Measurements from ENCODE around the gene OR2H1.
"Not testable (repeated sequence)": the region's sequence is repeated elsewhere in the genome, so short reads cannot be mapped to it uniquely, and the experiment has no call there.

The OR2H1 gene

DNA sequence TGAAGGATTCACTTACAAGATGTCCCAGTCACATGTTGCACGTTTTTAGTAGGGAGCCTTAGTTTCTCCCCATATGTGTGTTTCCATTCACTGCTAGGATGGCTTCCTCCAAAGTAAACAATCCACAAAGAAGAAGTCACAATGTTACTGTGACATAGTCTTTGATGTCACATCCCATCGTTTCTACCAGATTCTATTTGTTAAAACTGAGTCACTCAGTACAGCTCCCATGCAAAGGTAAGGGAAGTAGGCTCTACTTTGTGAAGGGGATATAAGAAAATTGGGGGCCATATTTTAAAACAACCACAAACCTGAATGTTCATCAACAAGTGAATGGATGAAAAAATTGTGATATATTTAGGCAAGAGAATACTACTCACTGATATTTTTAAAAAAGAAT, at the start of gene OR2H1, which contains the start of gene OR11A1:
OR2H1 (plus strand) TSS at position 185 of the 400 bp plus-strand sequence. CDS start 4,615 bp downstream, outside the sequence.
OR11A1 (minus strand) TSS at position 101 of the 400 bp plus-strand sequence. CDS start 29,430 bp downstream, outside the sequence.
- DNase-seq, result no peak

DNA sequence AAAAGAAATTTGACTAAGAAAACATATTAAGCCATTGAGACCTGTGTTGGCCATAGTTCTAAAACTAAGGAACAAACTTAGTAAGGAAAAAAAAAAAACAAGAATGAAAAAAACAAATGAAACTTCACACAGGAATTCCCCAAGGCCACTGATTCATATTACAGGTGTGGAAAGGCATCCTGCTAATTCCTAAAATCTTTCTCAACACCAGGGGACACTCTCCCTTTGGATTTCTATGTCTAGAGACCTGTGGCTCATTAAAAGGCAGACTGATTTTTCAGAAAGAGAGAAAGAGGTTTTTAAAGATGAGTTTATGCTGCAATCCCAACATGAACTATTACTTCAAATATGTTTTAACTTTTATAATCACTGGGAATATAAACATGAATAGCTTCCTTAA, 42.4 kb upstream of the OR2H1 start, which contains the start of gene OR12D1:
OR12D1 (plus strand) TSS at position 341 of the 400 bp plus-strand sequence.
- DNase-seq, result no peak

DNA sequence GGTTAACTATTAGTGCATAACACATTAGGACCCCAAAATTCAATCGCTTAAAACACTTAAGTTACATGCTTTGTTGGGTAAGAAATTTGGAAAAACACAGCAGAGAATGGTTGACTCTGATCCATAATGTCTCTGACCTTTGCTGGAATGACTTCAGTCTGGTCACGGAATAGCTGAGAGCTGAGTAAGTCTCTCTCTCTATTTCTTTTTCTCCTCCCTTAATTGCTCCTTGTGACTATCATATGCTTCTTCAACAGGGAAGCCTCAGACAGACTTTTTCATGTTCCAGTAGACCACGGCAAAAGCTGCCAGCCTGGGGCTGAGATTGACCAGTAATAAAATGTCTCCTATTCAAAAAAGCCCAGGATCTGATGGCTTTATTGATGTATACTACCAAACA, 37.4 kb upstream of the OR2H1 start:
- DNase-seq, result no peak

DNA sequence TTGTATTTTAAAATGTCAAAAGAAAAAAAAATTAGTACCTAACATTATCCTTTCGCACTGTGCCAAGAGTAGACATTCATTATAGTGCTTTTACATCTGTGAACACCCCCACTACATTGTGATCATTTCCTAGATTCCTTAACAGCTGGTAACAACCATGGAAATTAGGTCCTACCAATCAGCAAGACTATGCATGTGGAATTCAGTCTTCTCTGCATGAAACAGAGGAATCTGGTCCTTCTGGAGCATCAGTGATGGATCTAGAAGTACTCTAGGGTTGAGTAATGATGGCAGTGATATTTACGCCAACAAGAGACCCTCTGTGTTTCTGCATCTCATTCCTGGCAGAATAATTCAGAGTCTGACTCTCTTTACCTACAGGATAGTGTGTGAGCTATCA, 32.8 kb upstream of the OR2H1 start:
- DNase-seq, result no peak

DNA sequence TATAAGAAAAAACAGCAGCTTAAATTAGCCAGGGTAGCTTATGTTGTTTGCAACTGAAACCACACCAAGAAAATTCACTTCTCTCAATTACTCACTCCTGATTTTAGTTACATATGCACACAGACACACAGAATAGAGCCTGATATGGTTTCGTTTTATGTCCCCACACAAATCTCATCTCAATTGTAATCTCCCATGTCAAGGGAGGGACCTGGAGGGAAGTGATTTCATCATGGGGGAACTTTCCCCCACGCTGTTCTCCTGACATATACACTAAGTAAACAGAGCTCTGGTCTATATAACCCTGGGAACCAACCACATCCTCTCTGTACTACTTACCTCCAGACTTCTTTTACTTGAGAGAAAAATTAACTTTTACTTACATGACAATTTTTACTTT, 32.4 kb upstream of the OR2H1 start:
- DNase-seq, result no peak

DNA sequence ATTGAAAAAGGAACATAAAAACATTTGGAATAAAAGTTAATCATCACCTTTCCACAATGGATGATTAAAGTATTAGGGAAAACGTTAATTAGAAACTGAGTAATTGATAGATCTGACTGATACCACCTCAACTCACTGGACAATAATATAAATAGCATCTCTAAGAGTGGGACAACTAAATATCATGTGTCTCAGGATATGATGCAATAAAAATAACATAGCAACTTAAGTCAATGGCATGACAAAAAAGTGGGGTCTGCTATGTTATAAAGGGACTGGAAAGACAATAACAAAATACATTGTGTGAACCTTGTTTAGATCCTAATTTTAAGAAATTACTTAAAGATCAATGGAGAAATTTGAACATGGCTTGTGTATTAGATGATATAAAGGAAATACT, 31.9 kb upstream of the OR2H1 start:
- no peak for DNase-seq

DNA sequence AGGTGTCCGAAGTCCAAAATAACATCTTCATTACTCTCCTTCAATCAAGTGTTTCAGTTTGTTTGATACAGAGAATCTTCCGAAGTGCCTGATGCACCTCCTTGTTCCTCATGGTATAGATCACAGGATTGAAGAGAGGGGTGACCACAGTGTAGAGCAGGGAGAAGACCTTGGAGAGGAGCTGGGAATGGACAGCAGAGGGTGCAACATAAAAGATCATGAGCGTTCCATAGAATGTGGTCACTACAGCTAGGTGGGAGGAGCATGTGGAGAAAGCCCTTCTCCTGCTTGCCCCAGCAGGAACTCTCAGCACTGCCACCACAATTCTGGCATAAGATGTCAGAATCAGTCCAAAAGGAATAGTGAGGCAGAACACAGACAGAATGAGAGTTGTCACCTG, 30.3 kb upstream of the OR2H1 start:
- no peak for DNase-seq

DNA sequence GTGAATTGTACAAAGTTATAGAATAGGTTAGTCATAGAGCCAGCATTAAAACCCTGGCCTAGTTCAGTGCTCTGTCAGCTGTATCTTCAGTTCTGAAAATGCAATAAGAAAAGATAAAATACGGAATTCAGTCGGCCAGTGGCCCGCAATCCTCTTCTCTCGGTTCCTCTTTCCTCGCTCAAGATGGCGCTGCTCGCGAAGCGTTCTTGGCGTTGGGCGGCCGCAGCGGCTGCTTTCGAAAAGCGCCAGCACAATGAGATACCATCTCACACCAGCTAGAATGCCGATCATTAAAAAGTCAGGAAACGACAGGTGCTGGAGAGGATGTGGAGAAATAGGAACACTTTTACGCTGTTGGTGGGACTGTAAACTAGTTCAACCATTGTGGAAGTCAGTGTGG, 20.2 kb upstream of the OR2H1 start:
- not testable (repeated sequence) for DNase-seq

DNA sequence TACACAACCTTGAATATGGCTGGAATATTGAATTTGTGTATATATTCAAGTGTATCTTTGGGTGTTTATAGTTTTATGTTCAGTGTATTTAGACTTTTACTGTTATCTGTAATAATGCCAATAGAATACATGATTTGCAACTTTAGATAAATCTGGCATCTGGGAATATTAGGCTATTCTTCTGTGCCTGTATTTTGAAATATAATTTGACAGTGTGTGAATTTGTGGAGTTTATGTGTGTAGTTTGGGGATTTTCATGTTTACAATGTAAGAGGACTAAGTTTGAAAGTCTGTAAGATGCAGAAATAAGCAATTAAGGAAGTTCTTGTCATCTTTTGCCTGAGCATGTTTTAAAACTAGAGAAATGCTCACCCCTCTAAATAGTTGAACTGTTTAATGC, 17.9 kb upstream of the OR2H1 start, which contains the start of gene OR10C1:
OR10C1 (plus strand) TSS at position 301 of the 400 bp plus-strand sequence. CDS start 710 bp downstream, outside the sequence.
- DNase-seq, result no peak

DNA sequence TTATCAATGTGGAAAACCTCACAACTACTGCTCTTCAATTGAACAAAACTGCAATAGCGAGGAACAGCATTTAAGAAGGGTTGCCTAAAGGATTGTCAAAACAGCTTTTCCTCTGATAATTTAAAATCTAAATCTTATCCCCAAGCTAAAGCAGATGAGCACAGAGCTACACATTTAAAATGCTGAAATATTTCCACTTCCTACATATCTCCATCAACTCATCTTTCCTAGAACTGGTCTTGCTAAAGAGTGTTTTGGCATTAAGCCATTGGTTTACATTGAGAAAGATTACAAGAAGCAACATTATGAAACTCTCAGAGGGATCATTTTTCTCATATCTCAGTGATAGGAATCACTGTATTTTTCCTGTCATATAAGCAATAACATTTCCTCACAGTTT, 14.2 kb upstream of the OR2H1 start:
- no peak for DNase-seq

DNA sequence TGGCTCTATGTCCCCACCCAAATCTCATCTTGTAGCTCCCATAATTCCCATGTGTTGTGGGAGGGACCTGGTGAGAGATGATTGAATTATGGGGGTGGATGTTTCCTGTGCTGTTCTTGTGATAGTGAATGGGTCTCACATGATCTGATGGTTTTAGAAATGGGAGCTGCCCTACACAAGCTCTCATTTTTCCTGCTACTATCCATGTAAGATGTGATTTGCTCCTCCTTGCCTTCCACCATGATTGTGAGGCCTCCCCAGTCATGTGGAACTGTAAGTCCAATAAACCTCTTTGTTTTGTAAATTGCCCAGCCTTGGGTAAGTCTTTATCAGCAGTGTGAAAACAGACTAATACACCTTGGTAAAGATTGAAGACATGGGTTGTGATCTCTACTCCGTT, 12.9 kb upstream of the OR2H1 start:
- not testable (repeated sequence) for DNase-seq

DNA sequence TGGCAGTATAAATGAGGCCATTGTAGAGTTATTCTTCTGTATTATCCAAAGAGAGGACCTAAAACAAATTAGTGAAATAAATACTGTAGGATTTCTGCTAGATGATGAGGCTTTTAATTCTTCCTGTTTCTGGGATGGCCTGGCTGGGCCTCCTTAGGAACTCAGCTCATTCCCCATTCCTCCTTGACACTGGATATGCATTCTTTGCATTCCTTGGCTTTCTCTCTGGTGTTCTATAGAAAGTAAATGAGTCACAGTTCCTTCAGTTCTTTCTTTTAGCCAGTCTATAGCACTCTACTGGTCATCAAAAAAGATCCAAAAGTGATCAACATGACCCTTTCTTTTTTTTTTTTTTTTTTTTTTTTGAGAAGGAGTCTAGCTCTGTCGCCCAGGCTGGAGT, 9.3 kb upstream of the OR2H1 start:
- no peak for DNase-seq

DNA sequence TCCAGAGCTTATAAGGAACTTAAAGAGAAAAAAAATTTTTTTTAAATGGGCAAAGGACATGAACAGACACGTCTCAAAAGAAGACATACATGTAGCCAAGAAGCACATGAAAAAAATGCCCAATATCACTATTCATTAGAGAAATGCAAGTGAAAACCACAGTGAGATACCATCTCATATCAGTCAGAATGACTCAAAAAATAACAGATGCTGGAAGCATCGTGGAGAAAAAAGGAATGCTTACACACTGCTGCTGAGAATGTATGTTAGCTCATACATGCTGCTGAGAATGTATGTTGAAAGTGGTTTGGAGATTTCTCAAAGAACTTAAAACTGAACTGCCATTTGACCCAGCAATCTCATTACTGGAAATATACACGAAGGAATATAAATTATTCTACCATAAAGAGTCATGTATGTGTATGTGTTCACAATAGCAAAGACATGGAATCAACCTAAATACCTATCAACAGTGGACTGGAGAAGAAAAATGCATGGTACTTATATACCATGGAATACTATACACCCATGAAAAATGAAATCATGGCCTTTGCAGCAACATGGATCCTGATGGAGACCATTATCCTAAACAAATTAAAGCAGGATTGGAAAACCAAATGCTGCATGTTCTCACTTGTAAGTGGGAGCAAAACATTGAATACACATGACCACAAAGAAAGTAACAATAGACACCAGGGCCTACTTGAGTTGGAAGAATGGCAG, 5.3 kb upstream of the OR2H1 start:
- DNase-seq, result no peak

DNA sequence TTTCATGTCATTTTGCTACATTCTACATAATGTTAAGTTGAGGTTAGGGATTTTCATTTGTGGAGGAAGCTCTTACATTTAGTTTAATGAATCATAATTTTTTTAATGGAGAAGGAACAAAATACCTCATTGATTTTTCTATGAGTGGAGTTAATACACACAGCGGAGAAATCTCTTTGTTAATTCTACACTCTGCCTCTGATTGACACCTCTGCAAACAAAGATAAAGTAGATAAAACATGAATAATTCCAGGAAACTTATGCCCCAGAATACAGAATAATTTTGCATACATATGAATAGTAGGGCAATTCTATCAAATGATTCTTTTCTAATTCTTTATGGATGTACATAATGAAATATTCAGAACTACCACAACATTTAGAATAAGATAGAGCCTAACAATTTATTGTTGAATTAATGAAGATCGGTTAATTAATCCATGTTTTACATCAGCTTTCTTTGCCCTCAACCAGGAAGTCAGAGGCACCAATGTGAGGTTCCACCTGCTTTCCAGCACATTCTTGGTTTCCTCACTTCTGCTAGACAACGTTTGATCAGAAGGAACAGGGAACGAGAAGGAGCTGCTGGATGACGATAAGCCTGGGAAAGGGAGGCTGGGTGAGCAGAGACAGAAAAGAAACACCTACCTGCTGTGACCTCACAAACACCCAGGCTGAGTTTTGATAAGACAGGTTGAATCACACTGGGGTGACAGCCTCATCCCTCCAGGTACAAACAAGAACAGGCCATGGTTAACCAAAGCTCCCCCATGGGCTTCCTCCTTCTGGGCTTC, 4.3 kb downstream of the OR2H1 start:
- DNase-seq, result no peak

DNA sequence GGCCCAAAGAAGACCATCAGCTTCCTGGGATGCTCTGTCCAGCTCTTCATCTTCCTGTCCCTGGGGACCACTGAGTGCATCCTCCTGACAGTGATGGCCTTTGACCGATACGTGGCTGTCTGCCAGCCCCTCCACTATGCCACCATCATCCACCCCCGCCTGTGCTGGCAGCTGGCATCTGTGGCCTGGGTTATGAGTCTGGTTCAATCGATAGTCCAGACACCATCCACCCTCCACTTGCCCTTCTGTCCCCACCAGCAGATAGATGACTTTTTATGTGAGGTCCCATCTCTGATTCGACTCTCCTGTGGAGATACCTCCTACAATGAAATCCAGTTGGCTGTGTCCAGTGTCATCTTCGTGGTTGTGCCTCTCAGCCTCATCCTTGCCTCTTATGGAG, 5.1 kb downstream of the OR2H1 start:
- DNase-seq, result no peak

DNA sequence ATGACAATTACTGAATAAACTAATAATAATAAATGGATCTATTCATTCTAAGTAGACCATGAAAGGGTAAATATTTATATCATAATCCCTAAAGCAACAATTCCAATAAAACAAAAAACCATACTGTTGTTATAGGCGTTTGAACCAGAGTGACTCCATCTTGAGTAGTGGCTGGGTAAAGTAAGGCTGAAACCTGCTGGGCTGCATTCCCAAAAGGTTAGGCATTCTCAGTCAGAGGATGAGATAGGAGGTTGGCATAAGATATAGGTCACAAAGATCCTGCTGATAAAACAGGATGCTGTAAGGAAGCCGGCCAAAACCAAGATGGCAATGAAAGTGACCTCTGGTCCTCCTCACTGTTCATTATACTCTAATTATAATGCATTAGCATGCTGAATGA, 8.3 kb downstream of the OR2H1 start:
- no peak for DNase-seq

DNA sequence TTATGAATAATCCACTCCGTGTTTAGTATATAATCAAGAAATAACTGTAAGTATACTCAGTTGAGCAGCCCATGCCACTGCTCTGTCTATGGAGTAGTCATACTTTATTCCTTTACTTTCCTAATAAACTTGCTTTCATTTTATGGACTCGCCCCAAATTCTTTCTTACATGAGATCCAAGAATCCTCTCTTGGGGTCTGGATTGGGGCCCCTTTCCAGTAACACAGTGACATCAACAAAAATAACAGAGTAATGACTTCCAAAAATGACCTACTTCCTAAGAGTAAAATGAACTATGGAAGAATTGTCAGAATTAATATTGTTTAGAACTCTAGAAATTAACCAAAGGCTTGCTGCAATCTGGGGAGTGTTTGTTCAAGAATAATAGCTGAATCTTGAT, 8.8 kb downstream of the OR2H1 start:
- DNase-seq, result no peak

DNA sequence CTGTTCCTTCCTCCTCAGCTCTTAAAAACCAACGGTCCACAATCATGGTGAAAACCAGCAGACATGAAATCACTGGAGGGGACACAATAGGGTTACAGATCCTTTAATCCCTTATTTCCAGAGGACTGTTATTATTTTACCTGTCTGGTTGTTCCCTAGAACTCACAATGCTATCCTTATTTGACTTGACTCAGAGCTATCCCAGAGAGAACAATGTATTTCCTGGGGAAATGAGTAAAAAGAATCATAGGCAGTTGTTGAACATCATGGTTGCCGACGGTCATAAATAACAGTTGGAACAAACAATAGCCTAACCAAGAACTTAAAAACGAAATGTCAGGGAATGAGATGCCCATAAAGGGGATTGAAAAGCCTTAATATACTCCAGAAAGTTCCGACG, 9.3 kb downstream of the OR2H1 start:
- no peak for DNase-seq

DNA sequence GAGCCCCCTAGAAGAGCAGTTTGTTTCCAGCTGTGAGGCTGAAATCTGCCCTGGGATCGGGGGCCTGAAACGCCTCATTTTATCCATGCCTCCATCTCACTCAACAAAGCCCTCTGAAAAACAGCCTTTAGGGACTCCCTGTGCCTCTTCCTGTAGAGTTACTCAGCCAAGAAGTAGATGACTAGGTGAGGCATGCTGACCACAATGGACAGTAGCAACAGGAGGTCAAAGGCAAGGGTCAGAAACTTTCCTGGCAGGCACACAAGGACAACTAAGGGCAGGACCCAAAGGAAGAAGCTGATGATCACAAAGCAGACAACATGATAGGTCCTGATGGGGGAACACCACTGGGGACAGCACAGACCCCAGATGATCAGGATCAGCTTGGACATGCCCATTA, 18.0 kb downstream of the OR2H1 start:
- no peak for DNase-seq

DNA sequence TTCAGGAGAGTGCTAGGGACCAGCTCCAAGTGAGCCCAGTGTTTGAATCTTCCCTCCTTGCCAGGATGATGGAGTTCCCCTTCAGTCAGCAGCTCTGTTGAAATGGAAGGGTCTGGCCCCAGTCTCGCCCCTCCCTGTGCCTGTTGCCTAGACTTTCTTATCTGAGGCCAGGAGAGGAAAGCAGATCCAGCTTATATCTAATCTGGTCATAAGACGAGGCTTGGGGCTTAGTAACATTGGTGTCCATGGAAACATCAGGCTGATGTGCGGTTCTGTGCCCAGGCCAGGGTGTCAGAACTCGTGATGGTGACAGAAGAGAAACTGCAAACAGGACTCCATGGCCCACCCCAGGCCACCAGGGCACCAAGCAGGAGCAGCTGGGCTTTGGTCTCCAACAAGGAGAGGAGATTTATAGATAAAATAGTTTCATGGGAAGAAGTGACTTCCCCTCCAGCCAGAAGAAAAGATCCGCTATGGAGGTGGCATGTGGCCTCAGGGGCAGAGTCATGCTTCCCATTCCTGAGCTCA, 21.0 kb downstream of the OR2H1 start:
- no peak for DNase-seq

DNA sequence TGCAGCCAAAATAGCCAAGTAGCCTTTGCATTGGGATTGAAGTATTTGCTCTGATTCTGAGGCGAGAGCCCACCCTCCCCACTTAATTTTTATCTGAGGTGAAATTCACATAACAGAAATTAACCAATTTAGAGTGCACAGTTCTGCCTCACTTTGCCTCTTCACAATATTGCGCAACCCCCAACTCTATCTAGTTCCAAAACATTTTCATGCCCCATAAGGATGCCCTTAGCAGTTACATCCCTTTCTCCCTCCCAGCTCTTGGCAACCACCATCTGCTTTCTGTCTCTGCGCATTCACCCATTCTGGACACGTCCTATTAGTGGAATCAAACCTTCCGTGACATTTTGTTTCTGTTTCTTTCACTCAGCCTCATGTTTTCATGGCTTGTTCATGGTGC, 21.8 kb downstream of the OR2H1 start:
- DNase-seq, result no peak

DNA sequence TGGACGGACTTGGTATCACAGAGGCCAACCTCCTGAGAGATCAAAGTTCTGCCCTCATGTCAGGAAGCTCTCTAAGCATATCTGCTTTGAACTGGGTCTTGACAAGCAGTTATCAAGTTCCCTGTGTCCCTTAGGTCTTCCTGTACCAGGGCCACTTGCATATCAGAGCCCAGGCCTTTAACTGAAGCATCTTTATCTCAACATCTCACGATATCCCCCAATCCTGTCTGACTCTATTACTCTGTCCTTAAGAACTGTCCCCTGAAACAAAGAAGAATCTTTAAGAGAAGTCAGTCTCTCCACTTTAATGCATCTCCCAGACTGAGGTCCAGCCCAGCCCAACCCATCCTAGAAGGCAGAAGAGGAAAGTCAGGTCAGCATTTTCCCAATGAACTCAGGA, 22.6 kb downstream of the OR2H1 start:
- DNase-seq, result no peak

DNA sequence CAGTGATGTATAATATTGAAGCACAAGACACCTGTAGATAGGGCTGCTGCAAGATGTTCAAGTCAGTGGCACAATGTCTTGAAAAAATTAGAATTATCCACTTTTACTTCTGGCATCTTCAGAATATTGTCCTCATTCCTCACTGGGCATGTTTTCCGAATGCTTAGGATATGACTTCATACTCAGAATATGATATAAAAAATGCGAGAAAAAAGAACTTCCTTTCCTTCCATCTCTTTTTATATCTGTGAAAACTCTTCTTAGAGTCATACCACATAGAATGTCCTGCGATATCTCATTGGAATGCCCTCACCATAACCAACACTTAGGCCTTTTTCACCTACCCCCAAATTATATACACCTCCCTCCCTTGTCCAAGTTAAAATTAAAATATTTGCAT, 26.2 kb downstream of the OR2H1 start:
- no peak for DNase-seq

DNA sequence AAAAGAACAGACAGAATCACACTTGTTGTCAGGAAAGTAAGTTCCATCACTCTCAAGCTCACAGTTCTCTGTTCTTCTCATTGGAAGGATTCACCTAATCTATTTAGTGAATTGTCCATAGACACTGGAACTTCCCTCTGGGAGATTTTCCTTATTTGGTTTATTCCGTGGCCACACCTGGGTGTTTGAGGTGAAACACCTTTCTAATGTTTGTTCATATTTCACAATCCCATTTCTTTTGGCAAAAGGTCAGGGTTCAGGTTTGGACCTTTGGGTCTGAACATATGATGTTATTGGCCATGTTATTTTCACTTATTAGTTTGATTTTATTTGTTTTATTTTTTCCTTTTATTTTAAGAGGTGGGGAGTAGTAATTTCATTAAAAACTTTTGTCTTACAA, 26.8 kb downstream of the OR2H1 start:
- DNase-seq, result no peak
